Keratinocyte (primary cell): Measurements from ENCODE around the gene GPR146.

ENCODE experiments used
- EZH2 ChIP-seq: IDR thresholded peaks from one replicate; pipeline ENCODE4 v1.6.1; 2012; ENCODE audit warnings: inconsistent platforms, mild to moderate bottlenecking, low read length, moderate library complexity
- TF ChIP-seq, protein P1 (sequence below), 3 experiments: IDR thresholded peaks in 1 of 3; conservative IDR thresholded peaks in 1 of 3; optimal IDR thresholded peaks in 1 of 3; 2 replicates in 2 of 3; 3 replicates in 1 of 3; pipeline versions ENCODE3 to v1.5.1; 2011; ENCODE audit warnings: low read length in 3 of 3, mild to moderate bottlenecking in 3 of 3, moderate library complexity in 2 of 3, control low read depth in 1 of 3, inconsistent platforms in 1 of 3; ENCODE audit not compliant: insufficient read depth in 2 of 3; ENCODE audit errors: extremely low read depth in 1 of 3

GRCh38 chr7:1085266-1085665 lies 40.9 kb downstream of the GPR146 start:
- no peak for TF ChIP-seq EZH2
- TF ChIP-seq, protein P1, sequence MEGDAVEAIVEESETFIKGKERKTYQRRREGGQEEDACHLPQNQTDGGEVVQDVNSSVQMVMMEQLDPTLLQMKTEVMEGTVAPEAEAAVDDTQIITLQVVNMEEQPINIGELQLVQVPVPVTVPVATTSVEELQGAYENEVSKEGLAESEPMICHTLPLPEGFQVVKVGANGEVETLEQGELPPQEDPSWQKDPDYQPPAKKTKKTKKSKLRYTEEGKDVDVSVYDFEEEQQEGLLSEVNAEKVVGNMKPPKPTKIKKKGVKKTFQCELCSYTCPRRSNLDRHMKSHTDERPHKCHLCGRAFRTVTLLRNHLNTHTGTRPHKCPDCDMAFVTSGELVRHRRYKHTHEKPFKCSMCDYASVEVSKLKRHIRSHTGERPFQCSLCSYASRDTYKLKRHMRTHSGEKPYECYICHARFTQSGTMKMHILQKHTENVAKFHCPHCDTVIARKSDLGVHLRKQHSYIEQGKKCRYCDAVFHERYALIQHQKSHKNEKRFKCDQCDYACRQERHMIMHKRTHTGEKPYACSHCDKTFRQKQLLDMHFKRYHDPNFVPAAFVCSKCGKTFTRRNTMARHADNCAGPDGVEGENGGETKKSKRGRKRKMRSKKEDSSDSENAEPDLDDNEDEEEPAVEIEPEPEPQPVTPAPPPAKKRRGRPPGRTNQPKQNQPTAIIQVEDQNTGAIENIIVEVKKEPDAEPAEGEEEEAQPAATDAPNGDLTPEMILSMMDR (optimal IDR thresholded peaks at IDR 0.05 in 1 of 3, IDR thresholded peaks at IDR 0.05 in 1 of 3, conservative IDR thresholded peaks at IDR 0.05 in 1 of 3; ENCODE audit: extremely low read depth in 1 of 3, insufficient read depth in 2 of 3, low read length in 3 of 3), result no peak
